Vagina (tissue), 2 donors: ENCODE measurements around the gene GSTK1.

ENCODE experiments used
- CTCF ChIP-seq, 3 experiments: fragments of 450-650 bp in 2 of 3; fragments of 200-600 bp in 1 of 3; sonication (generic) in 1 of 3; IDR thresholded peaks; one replicate each; pipeline ENCODE4 v1.5.1; 2017 to 2019; ENCODE audit warnings: antibody characterized with exemption in 3 of 3, mild to moderate bottlenecking in 2 of 3, moderate library complexity in 2 of 3
- POLR2A ChIP-seq, 2 donors: fragments of 450-650 bp; IDR thresholded peaks; one replicate each; pipeline ENCODE4 v1.6.1; 2017; ENCODE audit warnings: antibody characterized with exemption in 2 of 2, mild to moderate bottlenecking in 2 of 2, moderate library complexity in 2 of 2
- POLR2AphosphoS5 ChIP-seq, 2 donors: sonication (generic); formaldehyde crosslinking; IDR thresholded peaks; one replicate each; pipeline ENCODE4 v1.9.0; 2017; ENCODE audit warnings: antibody characterized with exemption in 2 of 2, mild to moderate bottlenecking in 2 of 2, low read depth in 1 of 2; ENCODE audit not compliant: insufficient read depth in 1 of 2

GRCh38 chr7:143239813-143240212, 23.4 kb upstream of the GSTK1 start:
- TF ChIP-seq CTCF (IDR thresholded peaks at IDR 0.05) (no peak), POLR2A (IDR thresholded peaks at IDR 0.05) (no peak), POLR2AphosphoS5 (IDR thresholded peaks at IDR 0.05; ENCODE audit: insufficient read depth in 1 of 2, low read depth in 1 of 2) (no peak)
